ENCODE measurements around the gene SDK1.

- TF ChIP-seq TARDBP (IDR thresholded peaks at IDR 0.05) (no peak), BHLHE40 (IDR thresholded peaks at IDR 0.05; ENCODE audit: borderline replicate concordance) (no peak), FOXM1 (IDR thresholded peaks at IDR 0.05; ENCODE audit: borderline replicate concordance) (no peak), ZNF384 (IDR thresholded peaks at IDR 0.05) (no peak), CTBP1 (IDR thresholded peaks at IDR 0.05; ENCODE audit: borderline replicate concordance) (peak; percentile 25; the same call in 1 of the 2 replicates), ELF4 (IDR thresholded peaks at IDR 0.05) (no peak), NFRKB (IDR thresholded peaks at IDR 0.05) (no peak)
Observed at GRCh38 chr7:3415861-3416312, 114.8 kb downstream of the SDK1 start.
